A549 (cell line): ENCODE results near the gene FOXP3.

Experiments used
- CEBPB ChIP-seq, 2 experiments: fragments of >200 bp in 1 of 2; sonication (Bioruptor Twin) in 1 of 2; formaldehyde crosslinking in 1 of 2; IDR thresholded peaks; 2 replicates each; pipeline ENCODE4 v1.6.1; 2012 to 2016
- CHD2 ChIP-seq: fragments of 150-350 bp; IDR thresholded peaks from 2 replicates; pipeline ENCODE4 v1.6.1; 2014; ENCODE audit warnings: low read length; ENCODE audit not compliant: partially characterized antibody
- CHD4 ChIP-seq: fragments of 200-600 bp; sonication (generic); IDR thresholded peaks from 2 replicates; pipeline ENCODE4 v1.6.1; 2016; ENCODE audit warnings: antibody characterized with exemption, mild to moderate bottlenecking, borderline replicate concordance
- EHMT2 ChIP-seq: fragments of 200-600 bp; sonication (generic); IDR thresholded peaks from 2 replicates; pipeline ENCODE4 v1.6.1; 2016; ENCODE audit warnings: antibody characterized with exemption, low read depth, mild to moderate bottlenecking, moderate library complexity
- EP300 ChIP-seq, 2 experiments: fragments of >200 bp; sonication (Bioruptor Twin); formaldehyde crosslinking; IDR thresholded peaks; 2 replicates in 1 of 2; 3 replicates in 1 of 2; pipeline ENCODE4 v1.6.1; 2016 to 2017
- MAFK ChIP-seq: fragments of 450-650 bp; IDR thresholded peaks from 2 replicates; pipeline ENCODE4 v1.6.1; 2014; ENCODE audit not compliant: partially characterized antibody
- POLR2A ChIP-seq: IDR thresholded peaks from 2 replicates; pipeline ENCODE4 v1.6.1; 2012; ENCODE audit warnings: mild to moderate bottlenecking, low read length
- SMC3 ChIP-seq: fragments of >200 bp; sonication (Bioruptor Twin); formaldehyde crosslinking; IDR thresholded peaks from 3 replicates; pipeline ENCODE4 v1.6.1; 2018; ENCODE audit warnings: inconsistent platforms
- TF ChIP-seq, protein P1 (sequence below): fragments of >200 bp; sonication (Bioruptor Twin); formaldehyde crosslinking; IDR thresholded peaks from 3 replicates; pipeline ENCODE4 v1.5.1; 2016
- TF ChIP-seq, protein P2 (sequence below): fragments of 200-600 bp; sonication (generic); IDR thresholded peaks from 2 replicates; pipeline ENCODE4 v1.6.1; 2016; ENCODE audit warnings: antibody characterized with exemption, mild to moderate bottlenecking, moderate library complexity
- TF ChIP-seq, protein P3 (sequence below): fragments of 250-450 bp; sonication (Bioruptor Pico); IDR thresholded peaks from 2 replicates; pipeline ENCODE4 v1.5.0; 2021; ENCODE audit warnings: mild to moderate bottlenecking, moderate library complexity, borderline replicate concordance

- TF ChIP-seq CHD4 (no peak), POLR2A (no peak), CHD2 (no peak), CEBPB (IDR thresholded peaks at IDR 0.05) (no peak), MAFK (no peak), SMC3 (no peak), EHMT2 (no peak), EP300 (IDR thresholded peaks at IDR 0.05) (no peak)
- TF ChIP-seq, protein P1, sequence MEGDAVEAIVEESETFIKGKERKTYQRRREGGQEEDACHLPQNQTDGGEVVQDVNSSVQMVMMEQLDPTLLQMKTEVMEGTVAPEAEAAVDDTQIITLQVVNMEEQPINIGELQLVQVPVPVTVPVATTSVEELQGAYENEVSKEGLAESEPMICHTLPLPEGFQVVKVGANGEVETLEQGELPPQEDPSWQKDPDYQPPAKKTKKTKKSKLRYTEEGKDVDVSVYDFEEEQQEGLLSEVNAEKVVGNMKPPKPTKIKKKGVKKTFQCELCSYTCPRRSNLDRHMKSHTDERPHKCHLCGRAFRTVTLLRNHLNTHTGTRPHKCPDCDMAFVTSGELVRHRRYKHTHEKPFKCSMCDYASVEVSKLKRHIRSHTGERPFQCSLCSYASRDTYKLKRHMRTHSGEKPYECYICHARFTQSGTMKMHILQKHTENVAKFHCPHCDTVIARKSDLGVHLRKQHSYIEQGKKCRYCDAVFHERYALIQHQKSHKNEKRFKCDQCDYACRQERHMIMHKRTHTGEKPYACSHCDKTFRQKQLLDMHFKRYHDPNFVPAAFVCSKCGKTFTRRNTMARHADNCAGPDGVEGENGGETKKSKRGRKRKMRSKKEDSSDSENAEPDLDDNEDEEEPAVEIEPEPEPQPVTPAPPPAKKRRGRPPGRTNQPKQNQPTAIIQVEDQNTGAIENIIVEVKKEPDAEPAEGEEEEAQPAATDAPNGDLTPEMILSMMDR, result no peak
- TF ChIP-seq, protein P2, sequence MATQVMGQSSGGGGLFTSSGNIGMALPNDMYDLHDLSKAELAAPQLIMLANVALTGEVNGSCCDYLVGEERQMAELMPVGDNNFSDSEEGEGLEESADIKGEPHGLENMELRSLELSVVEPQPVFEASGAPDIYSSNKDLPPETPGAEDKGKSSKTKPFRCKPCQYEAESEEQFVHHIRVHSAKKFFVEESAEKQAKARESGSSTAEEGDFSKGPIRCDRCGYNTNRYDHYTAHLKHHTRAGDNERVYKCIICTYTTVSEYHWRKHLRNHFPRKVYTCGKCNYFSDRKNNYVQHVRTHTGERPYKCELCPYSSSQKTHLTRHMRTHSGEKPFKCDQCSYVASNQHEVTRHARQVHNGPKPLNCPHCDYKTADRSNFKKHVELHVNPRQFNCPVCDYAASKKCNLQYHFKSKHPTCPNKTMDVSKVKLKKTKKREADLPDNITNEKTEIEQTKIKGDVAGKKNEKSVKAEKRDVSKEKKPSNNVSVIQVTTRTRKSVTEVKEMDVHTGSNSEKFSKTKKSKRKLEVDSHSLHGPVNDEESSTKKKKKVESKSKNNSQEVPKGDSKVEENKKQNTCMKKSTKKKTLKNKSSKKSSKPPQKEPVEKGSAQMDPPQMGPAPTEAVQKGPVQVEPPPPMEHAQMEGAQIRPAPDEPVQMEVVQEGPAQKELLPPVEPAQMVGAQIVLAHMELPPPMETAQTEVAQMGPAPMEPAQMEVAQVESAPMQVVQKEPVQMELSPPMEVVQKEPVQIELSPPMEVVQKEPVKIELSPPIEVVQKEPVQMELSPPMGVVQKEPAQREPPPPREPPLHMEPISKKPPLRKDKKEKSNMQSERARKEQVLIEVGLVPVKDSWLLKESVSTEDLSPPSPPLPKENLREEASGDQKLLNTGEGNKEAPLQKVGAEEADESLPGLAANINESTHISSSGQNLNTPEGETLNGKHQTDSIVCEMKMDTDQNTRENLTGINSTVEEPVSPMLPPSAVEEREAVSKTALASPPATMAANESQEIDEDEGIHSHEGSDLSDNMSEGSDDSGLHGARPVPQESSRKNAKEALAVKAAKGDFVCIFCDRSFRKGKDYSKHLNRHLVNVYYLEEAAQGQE, result no peak
- TF ChIP-seq, protein P3, sequence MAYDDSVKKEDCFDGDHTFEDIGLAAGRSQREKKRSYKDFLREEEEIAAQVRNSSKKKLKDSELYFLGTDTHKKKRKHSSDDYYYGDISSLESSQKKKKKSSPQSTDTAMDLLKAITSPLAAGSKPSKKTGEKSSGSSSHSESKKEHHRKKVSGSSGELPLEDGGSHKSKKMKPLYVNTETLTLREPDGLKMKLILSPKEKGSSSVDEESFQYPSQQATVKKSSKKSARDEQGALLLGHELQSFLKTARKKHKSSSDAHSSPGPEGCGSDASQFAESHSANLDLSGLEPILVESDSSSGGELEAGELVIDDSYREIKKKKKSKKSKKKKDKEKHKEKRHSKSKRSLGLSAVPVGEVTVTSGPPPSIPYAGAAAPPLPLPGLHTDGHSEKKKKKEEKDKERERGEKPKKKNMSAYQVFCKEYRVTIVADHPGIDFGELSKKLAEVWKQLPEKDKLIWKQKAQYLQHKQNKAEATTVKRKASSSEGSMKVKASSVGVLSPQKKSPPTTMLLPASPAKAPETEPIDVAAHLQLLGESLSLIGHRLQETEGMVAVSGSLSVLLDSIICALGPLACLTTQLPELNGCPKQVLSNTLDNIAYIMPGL (CRISPR knock-in tag), result no peak
These were observed 32.0 kb downstream of the FOXP3 start for GRCh38 chrX:49232525-49232924.
